Liver (tissue), 9 donors: ENCODE measurements around the gene NTHL1. TPM values are rescaled to one million over a fixed set of nuclear protein-coding genes. Genes with fewer than 3 reads are reported as not detected.
A peak's percentile ranks its signal among the peaks of the same experiment; 100 is the strongest.

ENCODE experiments used
- DNase-seq: peaks from one replicate; pipeline ENCODE4 v3.0.0-alpha.2; 2017; ENCODE audit warnings: low spot score
- H3K27ac ChIP-seq, 2 donors: one replicate each; pipeline ENCODE4 v1.7.0; 2013; ENCODE audit warnings: inconsistent platforms in 2 of 2, low read length in 2 of 2, control low read depth in 1 of 2, low read depth in 1 of 2, mild to moderate bottlenecking in 1 of 2
- H3K27me3 ChIP-seq, 4 donors: one replicate each; pipeline versions ENCODE4 v1.6.1 to v1.7.0; 2013; ENCODE audit warnings: low read length in 3 of 4, inconsistent platforms in 1 of 4, mild to moderate bottlenecking in 1 of 4, moderate library complexity in 1 of 4; ENCODE audit not compliant: control insufficient read depth in 4 of 4, insufficient read depth in 4 of 4
- H3K36me3 ChIP-seq, 4 donors: one replicate each; pipeline versions ENCODE4 v1.6.1 to v1.7.0; 2013; ENCODE audit warnings: low read length in 3 of 4, mild to moderate bottlenecking in 3 of 4, low read depth in 1 of 4, moderate library complexity in 1 of 4; ENCODE audit not compliant: control insufficient read depth in 4 of 4, insufficient read depth in 3 of 4
- H3K4me1 ChIP-seq, 4 donors: one replicate each; pipeline versions ENCODE4 v1.6.1 to v1.7.0; 2013; ENCODE audit warnings: low read length in 3 of 4, mild to moderate bottlenecking in 3 of 4, moderate library complexity in 1 of 4; ENCODE audit not compliant: control insufficient read depth in 4 of 4, insufficient read depth in 4 of 4
- H3K4me3 ChIP-seq, 3 donors: one replicate each; pipeline versions ENCODE4 v1.6.1 to v1.7.0; 2013; ENCODE audit warnings: low read length in 3 of 3, control low read depth in 1 of 3, low read depth in 1 of 3, mild to moderate bottlenecking in 1 of 3
- H3K9ac ChIP-seq, 2 donors: one replicate each; pipeline ENCODE4 v1.7.0; 2013; ENCODE audit warnings: low read length in 2 of 2, mild to moderate bottlenecking in 2 of 2, moderate library complexity in 2 of 2, control low read depth in 1 of 2, low read depth in 1 of 2
- H3K9me3 ChIP-seq, 4 donors: one replicate each; pipeline versions ENCODE4 v1.6.1 to v1.7.0; 2013; ENCODE audit warnings: low read length in 3 of 4; ENCODE audit not compliant: control insufficient read depth in 4 of 4
- CTCF ChIP-seq: fragments of 150-350 bp; IDR thresholded peaks from 2 replicates; pipeline ENCODE4 v1.5.1; 2017; ENCODE audit warnings: improper control_type of control experiment, low read depth, low read length; ENCODE audit not compliant: missing input control
- EGR1 ChIP-seq, 2 donors: IDR thresholded peaks; 2 replicates each; pipeline ENCODE4 v1.6.1; 2016 to 2018; ENCODE audit warnings: antibody characterized with exemption in 2 of 2, low read depth in 2 of 2
- FOXA1 ChIP-seq: IDR thresholded peaks from 2 replicates; pipeline ENCODE4 v1.6.1; 2016; ENCODE audit warnings: antibody characterized with exemption
- FOXA2 ChIP-seq: IDR thresholded peaks from 2 replicates; pipeline ENCODE4 v1.6.1; 2016; ENCODE audit warnings: antibody characterized with exemption
- GABPA ChIP-seq, 2 donors: IDR thresholded peaks in 1 of 2; conservative IDR thresholded peaks in 1 of 2; 2 replicates each; pipeline ENCODE4 v1.6.1; 2016; ENCODE audit warnings: antibody characterized with exemption in 2 of 2, mild to moderate bottlenecking in 1 of 2, moderate library complexity in 1 of 2
- HNF4A ChIP-seq, 2 donors: conservative IDR thresholded peaks; 2 replicates each; pipeline ENCODE4 v1.6.1; 2016; ENCODE audit warnings: antibody characterized with exemption in 2 of 2, mild to moderate bottlenecking in 2 of 2
- HNF4G ChIP-seq: IDR thresholded peaks from 2 replicates; pipeline ENCODE4 v1.6.1; 2016; ENCODE audit warnings: antibody characterized with exemption
- JUND ChIP-seq, 2 donors: IDR thresholded peaks; 2 replicates each; pipeline ENCODE4 v1.6.1; 2016; ENCODE audit warnings: antibody characterized with exemption in 2 of 2
- NR2F2 ChIP-seq: IDR thresholded peaks from 2 replicates; pipeline ENCODE4 v1.6.1; 2016; ENCODE audit warnings: antibody characterized with exemption
- RAD21 ChIP-seq, 2 donors: IDR thresholded peaks; 2 replicates each; pipeline ENCODE4 v1.6.1; 2016; ENCODE audit warnings: antibody characterized with exemption in 2 of 2, mild to moderate bottlenecking in 2 of 2
- RXRA ChIP-seq, 2 donors: IDR thresholded peaks; 2 replicates each; pipeline ENCODE4 v1.6.1; 2017 to 2018; ENCODE audit warnings: antibody characterized with exemption in 2 of 2, mild to moderate bottlenecking in 1 of 2
- SP1 ChIP-seq: IDR thresholded peaks from 2 replicates; pipeline ENCODE4 v1.6.1; 2018; ENCODE audit warnings: antibody characterized with exemption, mild to moderate bottlenecking
- TAF1 ChIP-seq: conservative IDR thresholded peaks from 2 replicates; pipeline ENCODE4 v1.6.1; 2016; ENCODE audit warnings: antibody characterized with exemption, mild to moderate bottlenecking
- YY1 ChIP-seq: IDR thresholded peaks from 2 replicates; pipeline ENCODE4 v1.6.1; 2016; ENCODE audit warnings: antibody characterized with exemption, mild to moderate bottlenecking
- ZBTB33 ChIP-seq: IDR thresholded peaks from 2 replicates; pipeline ENCODE4 v1.6.1; 2016; ENCODE audit warnings: antibody characterized with exemption
- WGBS: extraction: QIAGEN DNeasy Blood & Tissue Kit; methylation state at CpG from one replicate; pipeline ENCODE4 v1.1.7; 2013; 5-methylcytosine and 5-hydroxymethylcytosine counted together
- polyA plus RNA-seq, 2 donors: library from polyadenylated mRNA; stranded (reverse) in 1 of 2; unstranded in 1 of 2; fragments of 200-250 nt in 1 of 2; fragments of >200 nt in 1 of 2; fragmentation: Nextera tagmentation in 1 of 2; extraction: Ambion mirVana in 1 of 2; gene quantifications; one replicate each; pipeline versions ENCODE4 v1.2.1 to v1.2.3, GENCODE V29; 2013 to 2015
- total RNA-seq, 2 donors: library from RNA; depleted of rRNA; stranded (reverse); fragments of >200 nt; gene quantifications; one replicate each; pipeline ENCODE4 v1.2.3, GENCODE V29; 2014
- TF ChIP-seq, protein P1 (sequence below): IDR thresholded peaks from 2 replicates; pipeline ENCODE4 v1.6.1; 2016; ENCODE audit warnings: antibody characterized with exemption
- TF ChIP-seq, protein P2 (sequence below): IDR thresholded peaks from 2 replicates; pipeline ENCODE4 v1.6.1; 2016; ENCODE audit warnings: antibody characterized with exemption, mild to moderate bottlenecking
- TF ChIP-seq, protein P3 (sequence below): IDR thresholded peaks from 2 replicates; pipeline ENCODE4 v1.6.1; 2016; ENCODE audit warnings: antibody characterized with exemption
- donor health status: healthy.
- donor health status: healthy.
- donor health status: healthy.
- donor health status: healthy.
- donor health status: healthy.

NTHL1 gene
- total and polyA plus RNA-seq, 4 donors = 10.4 to 166 (median 19.1) TPM

DNA sequence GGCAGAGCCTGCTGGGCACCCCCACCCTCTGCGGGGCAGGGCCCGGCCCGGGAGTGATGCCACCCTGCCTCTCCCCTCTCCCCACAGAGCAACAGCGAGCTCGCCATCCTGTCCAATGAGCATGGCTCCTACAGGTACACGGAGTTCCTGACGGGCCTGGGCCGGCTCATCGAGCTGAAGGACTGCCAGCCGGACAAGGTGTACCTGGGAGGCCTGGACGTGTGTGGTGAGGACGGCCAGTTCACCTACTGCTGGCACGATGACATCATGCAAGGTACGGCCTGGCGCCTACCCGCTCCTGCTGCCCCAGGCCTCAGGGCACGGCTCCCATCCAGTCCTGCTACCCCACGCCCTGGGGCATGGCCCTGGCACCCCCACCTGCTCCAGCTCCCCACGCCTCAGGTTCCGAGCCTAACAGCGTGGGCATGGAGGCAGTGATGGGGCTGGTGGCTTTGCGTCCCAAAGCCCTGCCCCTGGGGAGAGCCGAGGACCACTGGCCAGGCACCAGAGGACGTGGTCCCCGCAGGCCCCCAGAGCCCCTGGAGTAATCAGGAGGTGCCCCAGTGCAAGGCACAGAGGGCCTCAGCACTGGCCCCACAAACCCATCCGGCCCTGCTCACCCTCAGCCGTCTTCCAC, 38.6 kb upstream of the NTHL1 start:
- Histone ChIP-seq H3K27me3 (no peaks in the 10 kb centered on the region), H3K9ac (no peak overlapping the region), H3K9me3 (no peaks in the 10 kb centered on the region), H3K4me1 (peaks cover 10 to 71% (median 45%) of the 10 kb centered on the region in 4 donors), H3K4me3 (no peak overlapping the region), H3K27ac (peak overlapping the region in 1 of 2 donors; percentile 17), H3K36me3 (peaks cover 2 to 29% (median 12%) of the 10 kb centered on the region in 4 donors)
- DNase-seq = no peak
- no peak for TF ChIP-seq FOXA2
- TF ChIP-seq, protein P1, sequence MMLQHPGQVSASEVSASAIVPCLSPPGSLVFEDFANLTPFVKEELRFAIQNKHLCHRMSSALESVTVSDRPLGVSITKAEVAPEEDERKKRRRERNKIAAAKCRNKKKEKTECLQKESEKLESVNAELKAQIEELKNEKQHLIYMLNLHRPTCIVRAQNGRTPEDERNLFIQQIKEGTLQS = no peak
- no peak for TF ChIP-seq HNF4G
- no peak for TF ChIP-seq JUND (IDR thresholded peaks at IDR 0.05)
- TF ChIP-seq NR2F2 = no peak
- no peak for TF ChIP-seq RXRA (IDR thresholded peaks at IDR 0.05)
- no peak for TF ChIP-seq YY1
- no peak for TF ChIP-seq HNF4A (conservative IDR thresholded peaks at IDR 0.05)
- no peak for TF ChIP-seq GABPA (IDR thresholded peaks at IDR 0.05 in 1 of 2, conservative IDR thresholded peaks at IDR 0.05 in 1 of 2)
- TF ChIP-seq EGR1 (IDR thresholded peaks at IDR 0.05; ENCODE audit: low read depth in 2 of 2) = no peak
- no peak for TF ChIP-seq CTCF
- no peak for TF ChIP-seq ZBTB33
- TF ChIP-seq TAF1 = no peak
- TF ChIP-seq SP1 = no peak
- 74% methylated on average over 27 of the region's 27 CpGs for WGBS

- H3K9ac ChIP-seq = no peak overlapping the region
- peaks cover 10 to 68% (median 45%) of the 10 kb centered on the region in 4 donors for H3K4me1 ChIP-seq
- 85% methylated on average over 14 of the region's 14 CpGs for WGBS
- peaks cover 2 to 34% (median 13%) of the 10 kb centered on the region in 4 donors for H3K36me3 ChIP-seq
- no peak overlapping the region for H3K4me3 ChIP-seq
- no peaks in the 10 kb centered on the region for H3K9me3 ChIP-seq
- no peaks in the 10 kb centered on the region for H3K27me3 ChIP-seq
- peak overlapping the region in 1 of 2 donors; percentile 17 for H3K27ac ChIP-seq
- DNase-seq = no peak
- TF ChIP-seq, protein P2, sequence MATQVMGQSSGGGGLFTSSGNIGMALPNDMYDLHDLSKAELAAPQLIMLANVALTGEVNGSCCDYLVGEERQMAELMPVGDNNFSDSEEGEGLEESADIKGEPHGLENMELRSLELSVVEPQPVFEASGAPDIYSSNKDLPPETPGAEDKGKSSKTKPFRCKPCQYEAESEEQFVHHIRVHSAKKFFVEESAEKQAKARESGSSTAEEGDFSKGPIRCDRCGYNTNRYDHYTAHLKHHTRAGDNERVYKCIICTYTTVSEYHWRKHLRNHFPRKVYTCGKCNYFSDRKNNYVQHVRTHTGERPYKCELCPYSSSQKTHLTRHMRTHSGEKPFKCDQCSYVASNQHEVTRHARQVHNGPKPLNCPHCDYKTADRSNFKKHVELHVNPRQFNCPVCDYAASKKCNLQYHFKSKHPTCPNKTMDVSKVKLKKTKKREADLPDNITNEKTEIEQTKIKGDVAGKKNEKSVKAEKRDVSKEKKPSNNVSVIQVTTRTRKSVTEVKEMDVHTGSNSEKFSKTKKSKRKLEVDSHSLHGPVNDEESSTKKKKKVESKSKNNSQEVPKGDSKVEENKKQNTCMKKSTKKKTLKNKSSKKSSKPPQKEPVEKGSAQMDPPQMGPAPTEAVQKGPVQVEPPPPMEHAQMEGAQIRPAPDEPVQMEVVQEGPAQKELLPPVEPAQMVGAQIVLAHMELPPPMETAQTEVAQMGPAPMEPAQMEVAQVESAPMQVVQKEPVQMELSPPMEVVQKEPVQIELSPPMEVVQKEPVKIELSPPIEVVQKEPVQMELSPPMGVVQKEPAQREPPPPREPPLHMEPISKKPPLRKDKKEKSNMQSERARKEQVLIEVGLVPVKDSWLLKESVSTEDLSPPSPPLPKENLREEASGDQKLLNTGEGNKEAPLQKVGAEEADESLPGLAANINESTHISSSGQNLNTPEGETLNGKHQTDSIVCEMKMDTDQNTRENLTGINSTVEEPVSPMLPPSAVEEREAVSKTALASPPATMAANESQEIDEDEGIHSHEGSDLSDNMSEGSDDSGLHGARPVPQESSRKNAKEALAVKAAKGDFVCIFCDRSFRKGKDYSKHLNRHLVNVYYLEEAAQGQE = no peak
- TF ChIP-seq YY1 (no peak), FOXA1 (no peak), HNF4A (conservative IDR thresholded peaks at IDR 0.05) (no peak), EGR1 (IDR thresholded peaks at IDR 0.05; ENCODE audit: low read depth in 2 of 2) (no peak), CTCF (no peak), RAD21 (IDR thresholded peaks at IDR 0.05) (no peak), JUND (IDR thresholded peaks at IDR 0.05) (no peak), FOXA2 (no peak), GABPA (IDR thresholded peaks at IDR 0.05 in 1 of 2, conservative IDR thresholded peaks at IDR 0.05 in 1 of 2) (no peak), ZBTB33 (no peak), SP1 (no peak), NR2F2 (no peak), TAF1 (no peak), RXRA (IDR thresholded peaks at IDR 0.05) (no peak)
- TF ChIP-seq, protein P3, sequence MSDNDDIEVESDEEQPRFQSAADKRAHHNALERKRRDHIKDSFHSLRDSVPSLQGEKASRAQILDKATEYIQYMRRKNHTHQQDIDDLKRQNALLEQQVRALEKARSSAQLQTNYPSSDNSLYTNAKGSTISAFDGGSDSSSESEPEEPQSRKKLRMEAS = no peak
- TF ChIP-seq, protein P1 = no peak
Measured at GRCh38 chr16:2085669-2086068, 38.0 kb upstream of the NTHL1 start.
